Measurements from ENCODE around the gene JMJD7. TPM values are rescaled to one million over a fixed set of nuclear protein-coding genes. Genes with fewer than 3 reads are reported as not detected.

JMJD7 gene
- total and polyA plus RNA-seq, 9 of the 15 experiments (the other 6 are each of a cell fraction or from before 2014, with no cell fraction given) = 1.2 to 13.9 (median 6.1) TPM

GRCh38 chr15:41801850-41802455, 25.9 kb upstream of the JMJD7 start:
- Histone ChIP-seq H3K36me3 (ENCODE audit: control insufficient read depth, insufficient read depth, low read length) (no peaks in the 10 kb centered on the region), H3K4me3 (no peak overlapping the region), H4K20me1 (replicated peaks; ENCODE audit: control insufficient read depth, insufficient read depth, low read length) (no peaks in the 10 kb centered on the region; the same call in 1 of the 2 replicates), H3K27ac (ENCODE audit: extremely low read depth, low read depth, low read length) (no peak overlapping the region), H3K9me1 (ENCODE audit: control insufficient read depth, insufficient read depth, low read length) (no peaks in the 10 kb centered on the region), H3K27me3 (ENCODE audit: control insufficient read depth in 2 of 2, insufficient read depth in 2 of 2, low read length in 2 of 2) (no peaks in the 10 kb centered on the region), H3K9ac (ENCODE audit: insufficient read depth in 1 of 2, low read depth in 2 of 2, low read length in 2 of 2) (no peak overlapping the region), H3K4me2 (ENCODE audit: insufficient read depth, low read length) (no peak overlapping the region), H3K79me2 (ENCODE audit: control insufficient read depth, insufficient read depth, low read length) (no peaks in the 10 kb centered on the region), H3K9me3 (replicated peaks; ENCODE audit: control insufficient read depth, insufficient read depth, low read depth, low read length) (no peaks in the 10 kb centered on the region), H3K4me1 (replicated peaks in 1 of 2; ENCODE audit: control insufficient read depth in 2 of 2, insufficient read depth in 2 of 2, low read length in 2 of 2) (0 out of 5 replicates have a peak, but pooled peaks cover 0 to 3% of the 10 kb centered on the region in 2 experiments), H2AFZ (ENCODE audit: low read depth, low read length) (no peak overlapping the region)
- FAIRE-seq = no peak
- TF ChIP-seq CBX3 (IDR thresholded peaks at IDR 0.05; ENCODE audit: borderline replicate concordance in 1 of 2, low read length in 2 of 2) = peak in 1 of 2 experiments; percentile 64; a peak in 1 of 3 replicates
- no peak for TF ChIP-seq MCM2 (IDR thresholded peaks at IDR 0.05; ENCODE audit: low read depth)
- no peak for TF ChIP-seq NFE2L1 (tag; IDR thresholded peaks at IDR 0.05; ENCODE audit: borderline replicate concordance, low read depth)
- TF ChIP-seq PYGO2 (tag; IDR thresholded peaks at IDR 0.05) = no peak
- no peak for TF ChIP-seq MAFG (tag; conservative IDR thresholded peaks at IDR 0.05)
- TF ChIP-seq ZFP36 (IDR thresholded peaks at IDR 0.05; ENCODE audit: low read depth, low read length, partially characterized antibody) = peak; percentile 12
- no peak for TF ChIP-seq ZNF655 (CRISPR knock-in tag; IDR thresholded peaks at IDR 0.05)
- TF ChIP-seq SP2 (IDR thresholded peaks at IDR 0.05; ENCODE audit: extremely low read depth, low read depth, low read length, poor library complexity, severe bottlenecking) = no peak
- no peak for TF ChIP-seq MECOM (CRISPR knock-in tag; IDR thresholded peaks at IDR 0.05)
- CTCF ChIA-PET (ENCODE audit: low intra/inter-chr PET ratio) = interaction anchor here (1.1 kb wide), 1 partner anchor 10 kb away, joined by 3 read pairs; no protein-coding TSS in a partner anchor
- DNase-seq (ENCODE audit: extremely low read depth in 1 of 4, low spot score in 3 of 4) = no peak
- no TSS peak for BruUV-seq (replicated peaks)
- in situ Hi-C loops (cut with MboI) (loop anchor here (25.0 kb wide), 1 partner anchor 340 kb away; no protein-coding TSS in a partner anchor), intact Hi-C loops (cut with micrococcal nuclease) (no loop called here)
- WGBS (ENCODE audit: insufficient coverage, low coverage, missing lambda C conversion rate) = 79% methylated on average over 3 of the region's 3 CpGs
- POLR2A ChIA-PET = interaction anchor here (2.2 kb wide), 1 partner anchor 28 kb away, joined by 7 read pairs; the partner anchor contains the start of gene MAPKBP1
- no peak for ATAC-seq
